H9 (cell line): ENCODE measurements around the gene IL6R. TPM values are rescaled to one million over a fixed set of nuclear protein-coding genes. Genes with fewer than 3 reads are reported as not detected.

Experiments used
- DNase-seq: peaks from one replicate; pipeline ENCODE4 v3.0.0-alpha.2; 2017
- H2AFZ ChIP-seq: one replicate; pipeline ENCODE4 v1.6.1; 2013; ENCODE audit warnings: mild to moderate bottlenecking, low read length, control low read depth, moderate library complexity
- H2AK5ac ChIP-seq: 2 replicates; pipeline ENCODE4 v1.6.1; 2013; ENCODE audit warnings: low read length, control low read depth, mixed read lengths; ENCODE audit not compliant: insufficient read length
- H2BK120ac ChIP-seq: one replicate; pipeline ENCODE4 v1.6.1; 2013; ENCODE audit warnings: low read depth, mild to moderate bottlenecking, low read length, control low read depth, inconsistent platforms; ENCODE audit not compliant: poor library complexity, severe bottlenecking
- H2BK12ac ChIP-seq: 2 replicates; pipeline ENCODE4 v1.6.1; 2013; ENCODE audit warnings: low read length, control low read depth, mixed read lengths, low read depth; ENCODE audit not compliant: insufficient read length
- H2BK15ac ChIP-seq: 2 replicates; pipeline ENCODE4 v1.6.1; 2013; ENCODE audit warnings: low read depth, low read length, control low read depth
- H2BK20ac ChIP-seq: one replicate; pipeline ENCODE4 v1.6.1; 2013; ENCODE audit warnings: low read depth, mild to moderate bottlenecking, low read length, control low read depth, inconsistent platforms; ENCODE audit not compliant: poor library complexity, severe bottlenecking
- H2BK5ac ChIP-seq: 2 replicates; pipeline ENCODE4 v1.6.1; 2013; ENCODE audit warnings: low read length, control low read depth, mixed read lengths; ENCODE audit not compliant: insufficient read length
- H3K14ac ChIP-seq: 2 replicates; pipeline ENCODE4 v1.6.1; 2013; ENCODE audit warnings: low read length, control low read depth; ENCODE audit not compliant: insufficient read depth
- H3K18ac ChIP-seq: 2 replicates; pipeline ENCODE4 v1.6.1; 2013; ENCODE audit warnings: low read depth, mild to moderate bottlenecking, mixed read lengths, low read length, control low read depth; ENCODE audit not compliant: insufficient read length
- H3K23ac ChIP-seq: 2 replicates; pipeline ENCODE4 v1.6.1; 2013; ENCODE audit warnings: low read length, control low read depth, mixed read lengths, low read depth; ENCODE audit not compliant: insufficient read length
- H3K23me2 ChIP-seq: 2 replicates; pipeline ENCODE4 v1.6.1; 2013; ENCODE audit warnings: low read depth, mild to moderate bottlenecking, mixed read lengths, low read length, control low read depth; ENCODE audit not compliant: insufficient read length, poor library complexity, severe bottlenecking
- H3K27ac ChIP-seq: 2 replicates; pipeline ENCODE4 v1.5.1; 2013; ENCODE audit warnings: low read length, control low read depth, mixed read lengths, low read depth; ENCODE audit not compliant: insufficient read length
- H3K27me3 ChIP-seq: 2 replicates; pipeline ENCODE4 v1.6.1; 2013; ENCODE audit warnings: low read length, control low read depth, inconsistent platforms; ENCODE audit not compliant: insufficient read depth
- H3K4ac ChIP-seq: 2 replicates; pipeline ENCODE4 v1.6.1; 2013; ENCODE audit warnings: low read depth, mild to moderate bottlenecking, control low read depth, inconsistent platforms, low read length, moderate library complexity
- H3K4me1 ChIP-seq: 2 replicates; pipeline ENCODE4 v1.6.1; 2013; ENCODE audit warnings: low read length, control low read depth, inconsistent platforms; ENCODE audit not compliant: insufficient read depth
- H3K4me2 ChIP-seq: 2 replicates; pipeline ENCODE4 v1.6.1; 2013; ENCODE audit warnings: low read length, control low read depth, mixed read lengths; ENCODE audit not compliant: insufficient read length, insufficient read depth
- H3K56ac ChIP-seq: 2 replicates; pipeline ENCODE4 v1.6.1; 2013; ENCODE audit warnings: low read depth, mild to moderate bottlenecking, mixed read lengths, low read length, control low read depth; ENCODE audit not compliant: insufficient read length
- H3K79me1 ChIP-seq: 2 replicates; pipeline ENCODE4 v1.6.1; 2013; ENCODE audit warnings: low read depth, mild to moderate bottlenecking, moderate library complexity, low read length, control low read depth, inconsistent platforms; ENCODE audit not compliant: insufficient read depth, poor library complexity, severe bottlenecking
- H3K79me2 ChIP-seq: 2 replicates; pipeline ENCODE4 v1.6.1; 2013; ENCODE audit warnings: low read length, control low read depth, inconsistent platforms; ENCODE audit not compliant: insufficient read depth
- H3K9ac ChIP-seq: 2 replicates; pipeline ENCODE4 v1.6.1; 2013; ENCODE audit warnings: low read length, control low read depth, mixed read lengths; ENCODE audit not compliant: insufficient read length; ENCODE audit errors: extremely low read depth
- H3K9me3 ChIP-seq: one replicate; pipeline ENCODE4 v1.6.1; 2013; ENCODE audit warnings: low read depth, low read length, inconsistent platforms; ENCODE audit not compliant: control insufficient read depth
- H3T11ph ChIP-seq: one replicate; pipeline ENCODE4 v1.6.1; 2013; ENCODE audit warnings: mild to moderate bottlenecking, low read length, control low read depth, inconsistent platforms
- H4K20me1 ChIP-seq: one replicate; pipeline ENCODE4 v1.6.1; 2013; ENCODE audit not compliant: control insufficient read depth, insufficient read length, insufficient read depth
- H4K5ac ChIP-seq: 2 replicates; pipeline ENCODE4 v1.6.1; 2013; ENCODE audit warnings: low read depth, mild to moderate bottlenecking, mixed read lengths, low read length, control low read depth; ENCODE audit not compliant: insufficient read length
- H4K8ac ChIP-seq: replicated peaks from 2 replicates; pipeline ENCODE4 v1.6.1; 2013; ENCODE audit warnings: low read length, control low read depth, mixed read lengths, low read depth; ENCODE audit not compliant: insufficient read length
- H4K91ac ChIP-seq: 2 replicates; pipeline ENCODE4 v1.6.1; 2013; ENCODE audit warnings: low read depth, mild to moderate bottlenecking, moderate library complexity, mixed read lengths, low read length, control low read depth; ENCODE audit not compliant: insufficient read length
- H3K27ac Mint-ChIP-seq, 3 experiments: 2 replicates in 2 of 3; 3 replicates in 1 of 3; pipeline ENCODE4 v1.8.0; 2020 to 2021; ENCODE audit warnings: mixed read lengths in 3 of 3, mild to moderate bottlenecking in 1 of 3, moderate library complexity in 1 of 3
- H3K27me3 Mint-ChIP-seq: 2 replicates; pipeline ENCODE4 v1.8.0; 2021; ENCODE audit warnings: low read depth, mild to moderate bottlenecking, moderate library complexity, mixed read lengths
- H3K36me3 Mint-ChIP-seq, 3 experiments: 2 replicates in 2 of 3; 3 replicates in 1 of 3; pipeline ENCODE4 v1.8.0; 2020 to 2021; ENCODE audit warnings: low read depth in 3 of 3, mixed read lengths in 3 of 3; ENCODE audit not compliant: insufficient read depth in 1 of 3
- H3K4me1 Mint-ChIP-seq, 2 experiments: 2 replicates each; pipeline ENCODE4 v1.8.0; 2020; ENCODE audit warnings: mixed read lengths in 2 of 2
- H3K4me3 Mint-ChIP-seq, 2 experiments: 2 replicates in 1 of 2; 3 replicates in 1 of 2; pipeline ENCODE4 v1.8.0; 2020 to 2021; ENCODE audit warnings: mild to moderate bottlenecking in 2 of 2, mixed read lengths in 2 of 2, moderate library complexity in 1 of 2
- H3K9me3 Mint-ChIP-seq, 2 experiments: 2 replicates in 1 of 2; 3 replicates in 1 of 2; pipeline ENCODE4 v1.8.0; 2020; ENCODE audit warnings: mild to moderate bottlenecking in 2 of 2, mixed read lengths in 2 of 2, moderate library complexity in 1 of 2
- CTCF ChIP-seq: fragments of 200-600 bp; sonication (generic); conservative IDR thresholded peaks from 3 replicates; pipeline ENCODE4 v1.8.0; 2021; ENCODE audit warnings: antibody characterized with exemption, mild to moderate bottlenecking
- WGBS: extraction: QIAGEN DNeasy Blood & Tissue Kit; methylation state at CpG from one replicate; pipeline ENCODE4 v1.1.7; 2013; ENCODE audit warnings: missing lambda C conversion rate, low lambda C conversion rate, mixed read lengths; ENCODE audit not compliant: insufficient read length; ENCODE audit errors: extremely low coverage; 5-methylcytosine and 5-hydroxymethylcytosine counted together
- total RNA-seq: library from RNA; stranded (reverse); gene quantifications from 2 replicates; pipeline ENCODE4 v1.2.1, GENCODE V29; 2021

IL6R gene
- total RNA-seq, 1 experiment from 2014 or later, result 1.7 TPM

- Histone ChIP-seq H2AK5ac (no peak overlapping the region), H3K79me2 (no peaks in the 10 kb centered on the region), H3K23ac (no peak overlapping the region), H2AFZ (no peak overlapping the region), H3K23me2 (no peaks in the 10 kb centered on the region), H3K56ac (no peak overlapping the region), H4K91ac (no peak overlapping the region), H2BK12ac (no peak overlapping the region), H2BK5ac (no peak overlapping the region), H4K5ac (no peak overlapping the region), H3K4me2 (no peak overlapping the region), H3K14ac (no peak overlapping the region), H3K27me3 (no peaks in the 10 kb centered on the region), H3K9ac (no peak overlapping the region), H3T11ph (no peak overlapping the region), H2BK15ac (no peak overlapping the region), H3K9me3 (no peaks in the 10 kb centered on the region), H2BK120ac (no peak overlapping the region), H3K79me1 (no peaks in the 10 kb centered on the region), H3K18ac (no peak overlapping the region), H3K27ac (no peak overlapping the region), H4K8ac (no peak overlapping the region), H3K4me1 (no peaks in the 10 kb centered on the region), H4K20me1 (no peaks in the 10 kb centered on the region), H3K4ac (no peak overlapping the region), H2BK20ac (no peak overlapping the region)
- H3K9me3 Mint-ChIP-seq, result no peaks in the 10 kb centered on the region
- no peaks in the 10 kb centered on the region for H3K36me3 Mint-ChIP-seq
- no peaks in the 10 kb centered on the region for H3K27me3 Mint-ChIP-seq
- no CpG with 5 or more reads among the region's 11 CpGs for WGBS
- H3K4me1 Mint-ChIP-seq, result peaks cover 3% of the 10 kb centered on the region in 2 experiments; a peak in 1 of 4 replicates
- H3K27ac Mint-ChIP-seq, result no peak overlapping the region
- no peak for TF ChIP-seq CTCF
- DNase-seq, result no peak
- no peak overlapping the region for H3K4me3 Mint-ChIP-seq
Observed at GRCh38 chr1:154386643-154387352, 18.3 kb upstream of the IL6R start.
